Smooth muscle cell (in vitro differentiated cells): ENCODE data around the gene CACNA2D3. TPM values are rescaled to one million over a fixed set of nuclear protein-coding genes. Genes with fewer than 3 reads are reported as not detected.

Source experiments
- DNase-seq: peaks from one replicate; lab custom pipeline; 2025; ENCODE audit not compliant: unreplicated experiment; lab: John Stamatoyannopoulos, UW
- H2AFZ ChIP-seq: fragments of 200-600 bp; sonication (generic); 2 replicates; pipeline ENCODE4 v1.6.0; 2016; ENCODE audit warnings: antibody characterized with exemption, low read depth, mild to moderate bottlenecking
- H3F3A ChIP-seq: fragments of 200-600 bp; sonication (generic); 2 replicates; pipeline ENCODE4 v1.6.0; 2017; ENCODE audit warnings: antibody characterized with exemption, low read depth
- H3K27ac ChIP-seq: fragments of 200-600 bp; sonication (generic); 2 replicates; pipeline ENCODE4 v1.5.1; 2016; ENCODE audit warnings: low read depth, mild to moderate bottlenecking
- H3K27me3 ChIP-seq: fragments of 200-600 bp; sonication (generic); 2 replicates; pipeline ENCODE4 v1.6.1; 2016; ENCODE audit warnings: low read depth, mild to moderate bottlenecking
- H3K36me3 ChIP-seq: fragments of 200-600 bp; sonication (generic); 2 replicates; pipeline ENCODE4 v1.5.1; 2016; ENCODE audit warnings: low read depth
- H3K4me1 ChIP-seq: fragments of 200-600 bp; sonication (generic); 2 replicates; pipeline ENCODE4 v1.5.1; 2016; ENCODE audit warnings: low read depth
- H3K4me2 ChIP-seq: fragments of 200-600 bp; sonication (generic); 2 replicates; pipeline ENCODE4 v1.6.0; 2016; ENCODE audit warnings: mild to moderate bottlenecking
- H3K4me3 ChIP-seq: fragments of 200-600 bp; sonication (generic); 2 replicates; pipeline ENCODE4 v1.5.1; 2016; ENCODE audit warnings: mild to moderate bottlenecking
- H3K79me2 ChIP-seq: fragments of 200-600 bp; sonication (generic); 2 replicates; pipeline ENCODE4 v1.6.0; 2016; ENCODE audit warnings: low read depth, mild to moderate bottlenecking
- H3K9ac ChIP-seq: fragments of 200-600 bp; sonication (generic); 2 replicates; pipeline ENCODE4 v1.6.0; 2016; ENCODE audit warnings: low read depth
- H3K9me3 ChIP-seq: fragments of 200-600 bp; sonication (generic); replicated peaks from 2 replicates; pipeline ENCODE4 v1.5.1; 2016; ENCODE audit warnings: low read depth
- H4K20me1 ChIP-seq: fragments of 200-600 bp; sonication (generic); 2 replicates; pipeline ENCODE4 v1.6.0; 2016; ENCODE audit warnings: low read depth
- whole genome bisulfite sequencing: methylation state at CpG from one replicate; pipeline ENCODE4 v1.1.7; 2016; ENCODE audit warnings: low lambda C conversion rate; 5-methylcytosine and 5-hydroxymethylcytosine counted together
- polyA plus RNA-seq: library from polyadenylated mRNA; unstranded; fragments of >200 nt; fragmentation: Nextera tagmentation; extraction: Ambion mirVana; gene quantifications from 2 replicates; pipeline ENCODE4 v1.2.1, GENCODE V29; 2016
- total RNA-seq: library from RNA; depleted of rRNA; stranded (reverse); fragments of >200 nt; gene quantifications from 2 replicates; pipeline ENCODE4 v1.2.3, GENCODE V29; 2014
- TF ChIP-seq, protein P1 (sequence below): fragments of 200-600 bp; sonication (generic); IDR thresholded peaks from 2 replicates; pipeline ENCODE4 v1.5.1; 2017; ENCODE audit warnings: borderline replicate concordance, mild to moderate bottlenecking, antibody characterized with exemption; ENCODE audit not compliant: insufficient read depth, poor library complexity, severe bottlenecking

CACNA2D3 gene
- total and polyA plus RNA-seq, 2 experiments from 2014 or later: 0.15 to 0.90 TPM

DNA sequence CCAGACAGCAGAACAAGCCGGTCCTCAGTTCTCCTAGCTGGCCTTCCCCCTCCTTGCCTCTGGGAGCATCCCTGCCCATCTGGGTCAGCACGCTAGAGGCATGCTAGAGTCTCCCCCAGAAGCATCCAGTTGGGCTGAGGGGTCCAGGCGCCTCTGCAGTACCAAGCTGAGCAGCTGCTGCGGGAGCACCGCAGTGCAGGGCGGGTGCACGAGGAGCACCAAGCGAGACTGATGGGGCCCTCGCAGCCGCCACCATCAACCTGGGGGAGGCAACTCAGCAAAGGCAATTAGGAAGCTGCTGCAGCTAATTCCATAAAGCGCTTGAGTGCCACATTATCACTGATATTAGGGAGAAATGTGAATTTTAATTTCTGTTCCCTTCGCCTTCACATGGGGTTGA is 12.4 kb downstream of the CACNA2D3 start:
- Histone ChIP-seq H3K9ac (no peak overlapping the region), H3K4me2 (no peak overlapping the region), H4K20me1 (no peaks in the 10 kb centered on the region), H3K4me3 (no peak overlapping the region), H3F3A (no peaks in the 10 kb centered on the region), H3K27ac (no peak overlapping the region), H3K36me3 (no peaks in the 10 kb centered on the region), H3K9me3 (no peaks in the 10 kb centered on the region), H3K4me1 (no peaks in the 10 kb centered on the region), H3K27me3 (peaks cover 89% of the 10 kb centered on the region), H2AFZ (no peak overlapping the region), H3K79me2 (no peaks in the 10 kb centered on the region)
- WGBS: 88% methylated on average over 12 of the region's 12 CpGs
- no peak for DNase-seq
- TF ChIP-seq, protein P1, sequence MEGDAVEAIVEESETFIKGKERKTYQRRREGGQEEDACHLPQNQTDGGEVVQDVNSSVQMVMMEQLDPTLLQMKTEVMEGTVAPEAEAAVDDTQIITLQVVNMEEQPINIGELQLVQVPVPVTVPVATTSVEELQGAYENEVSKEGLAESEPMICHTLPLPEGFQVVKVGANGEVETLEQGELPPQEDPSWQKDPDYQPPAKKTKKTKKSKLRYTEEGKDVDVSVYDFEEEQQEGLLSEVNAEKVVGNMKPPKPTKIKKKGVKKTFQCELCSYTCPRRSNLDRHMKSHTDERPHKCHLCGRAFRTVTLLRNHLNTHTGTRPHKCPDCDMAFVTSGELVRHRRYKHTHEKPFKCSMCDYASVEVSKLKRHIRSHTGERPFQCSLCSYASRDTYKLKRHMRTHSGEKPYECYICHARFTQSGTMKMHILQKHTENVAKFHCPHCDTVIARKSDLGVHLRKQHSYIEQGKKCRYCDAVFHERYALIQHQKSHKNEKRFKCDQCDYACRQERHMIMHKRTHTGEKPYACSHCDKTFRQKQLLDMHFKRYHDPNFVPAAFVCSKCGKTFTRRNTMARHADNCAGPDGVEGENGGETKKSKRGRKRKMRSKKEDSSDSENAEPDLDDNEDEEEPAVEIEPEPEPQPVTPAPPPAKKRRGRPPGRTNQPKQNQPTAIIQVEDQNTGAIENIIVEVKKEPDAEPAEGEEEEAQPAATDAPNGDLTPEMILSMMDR: no peak

DNA sequence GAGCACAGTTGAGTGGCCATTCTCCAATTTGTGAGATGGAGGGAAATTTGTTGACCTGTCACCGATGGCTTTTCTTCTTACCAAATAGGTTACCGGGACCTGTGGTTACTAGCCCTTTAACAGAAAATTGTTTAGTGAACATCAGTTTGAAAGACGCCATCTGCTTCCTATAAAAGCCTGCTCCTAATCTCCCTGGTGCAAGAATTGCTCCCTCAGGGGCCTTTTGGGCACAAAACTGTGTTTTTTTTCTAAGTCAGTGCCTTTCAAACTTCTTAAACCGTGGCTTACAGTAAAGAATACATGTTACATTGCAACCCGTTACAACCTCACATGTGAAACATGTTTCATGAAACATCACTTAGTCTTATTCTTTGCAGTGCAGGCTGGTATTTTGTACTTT is 15.0 kb downstream of the CACNA2D3 start:
- H3K4me3 ChIP-seq: no peak overlapping the region
- no peaks in the 10 kb centered on the region for H3K79me2 ChIP-seq
- H4K20me1 ChIP-seq: no peaks in the 10 kb centered on the region
- DNase-seq: no peak
- no peak overlapping the region for H3K27ac ChIP-seq
- TF ChIP-seq, protein P1: no peak
- WGBS: 69% methylated on average over 5 of the region's 5 CpGs
- no peaks in the 10 kb centered on the region for H3F3A ChIP-seq
- no peak overlapping the region for H2AFZ ChIP-seq
- H3K9me3 ChIP-seq: no peaks in the 10 kb centered on the region
- no peak overlapping the region for H3K4me2 ChIP-seq
- H3K36me3 ChIP-seq: no peaks in the 10 kb centered on the region
- H3K27me3 ChIP-seq: peaks cover 87% of the 10 kb centered on the region
- H3K9ac ChIP-seq: no peak overlapping the region
- no peaks in the 10 kb centered on the region for H3K4me1 ChIP-seq

GRCh38 chr3:54138937-54139547 is 16.7 kb downstream of the CACNA2D3 start:
- Histone ChIP-seq H3K9ac (no peak overlapping the region), H3K27me3 (peaks cover 83% of the 10 kb centered on the region), H3K4me3 (no peak overlapping the region), H3K4me1 (no peaks in the 10 kb centered on the region), H3K36me3 (no peaks in the 10 kb centered on the region), H3K9me3 (no peaks in the 10 kb centered on the region), H3K4me2 (no peak overlapping the region), H3F3A (no peaks in the 10 kb centered on the region), H3K27ac (no peak overlapping the region), H3K79me2 (no peaks in the 10 kb centered on the region), H4K20me1 (no peaks in the 10 kb centered on the region), H2AFZ (no peak overlapping the region)
- TF ChIP-seq, protein P1: no peak
- 74% methylated on average over 9 of the region's 9 CpGs for WGBS
- no peak for DNase-seq

DNA sequence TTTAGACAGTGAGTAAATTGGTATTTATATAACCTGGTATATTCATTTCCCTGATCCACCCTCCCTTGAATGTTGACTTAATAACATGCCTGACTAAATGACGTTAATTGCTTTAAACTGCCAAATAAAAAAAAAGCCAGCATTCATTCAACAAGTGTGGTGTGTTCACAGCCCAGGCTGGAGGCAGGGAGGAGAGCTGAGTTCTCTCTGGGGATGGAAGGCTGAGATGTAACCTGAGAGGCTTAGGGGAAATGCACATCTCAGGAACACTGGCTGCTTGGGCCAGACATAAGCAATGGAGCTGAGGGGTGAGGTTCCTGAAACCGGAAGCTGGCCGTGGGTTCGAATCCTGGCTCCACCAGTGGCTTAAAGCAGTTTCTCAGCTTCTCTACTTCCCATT is 17.3 kb downstream of the CACNA2D3 start:
- TF ChIP-seq, protein P1: no peak
- WGBS: 86% methylated on average over 4 of the region's 4 CpGs

More for the DNA sequence above, 17.3 kb downstream of the CACNA2D3 start:
- H3K4me1 ChIP-seq: no peaks in the 10 kb centered on the region
- peaks cover 83% of the 10 kb centered on the region for H3K27me3 ChIP-seq
- H3K36me3 ChIP-seq: no peaks in the 10 kb centered on the region
- no peaks in the 10 kb centered on the region for H4K20me1 ChIP-seq
- H3K9ac ChIP-seq: no peak overlapping the region
- H2AFZ ChIP-seq: no peak overlapping the region
- H3K4me2 ChIP-seq: no peak overlapping the region
- no peak for DNase-seq
- H3F3A ChIP-seq: no peaks in the 10 kb centered on the region
- no peaks in the 10 kb centered on the region for H3K9me3 ChIP-seq
- no peak overlapping the region for H3K4me3 ChIP-seq
- no peak overlapping the region for H3K27ac ChIP-seq
- no peaks in the 10 kb centered on the region for H3K79me2 ChIP-seq
